Iris pigment epithelial cell (primary cell): Measurements from ENCODE around the gene COP1.
A peak's percentile ranks its signal among the peaks of the same experiment; 100 is the strongest.

Experiments
- DNase-seq: peaks from one replicate; pipeline ENCODE4 v3.0.0-alpha.2; 2011; ENCODE audit warnings: low read depth

Gene COP1

DNA sequence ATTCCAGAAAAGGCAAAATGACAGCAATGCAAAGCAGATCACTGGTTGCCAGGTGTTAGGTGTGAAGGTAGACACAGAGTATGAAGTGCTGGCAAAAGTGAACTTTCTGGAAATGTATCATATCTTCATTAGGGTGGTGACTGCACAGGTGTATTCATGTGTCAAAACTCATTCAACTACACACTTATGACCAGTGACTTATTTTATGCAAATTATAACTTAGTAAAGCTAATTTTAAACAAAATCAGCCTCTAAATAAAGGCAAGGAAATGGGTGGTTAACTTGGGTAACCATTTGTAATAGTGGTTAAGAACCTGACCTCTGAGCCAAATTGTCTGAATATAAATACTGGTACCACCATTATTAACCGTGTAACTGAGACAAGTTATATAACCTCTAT, 7.4 kb downstream of the COP1 start:
- DNase-seq = no peak

GRCh38 chr1:176198413-176198812, 8.7 kb downstream of the COP1 start:
- no peak for DNase-seq

GRCh38 chr1:176196728-176197127, 10.4 kb downstream of the COP1 start:
- DNase-seq = no peak

DNA sequence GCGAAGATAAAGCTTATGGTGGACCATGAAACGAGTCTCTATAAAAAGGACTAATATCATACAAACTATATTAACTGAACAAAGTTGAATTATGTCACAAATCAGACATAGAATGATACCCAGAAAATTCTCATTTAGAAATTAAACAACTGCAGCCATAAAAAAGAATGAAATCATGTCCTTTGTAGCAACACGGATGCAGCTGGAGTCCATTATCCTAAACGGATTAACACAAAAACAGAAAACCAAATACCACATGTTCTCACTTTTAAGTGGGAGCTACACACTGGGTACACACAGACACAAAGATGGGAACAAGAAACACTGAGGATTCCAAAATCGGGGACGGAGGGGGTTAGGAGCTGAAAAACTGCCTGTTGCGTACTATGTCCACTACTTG, 11.5 kb downstream of the COP1 start:
- no peak for DNase-seq

DNA sequence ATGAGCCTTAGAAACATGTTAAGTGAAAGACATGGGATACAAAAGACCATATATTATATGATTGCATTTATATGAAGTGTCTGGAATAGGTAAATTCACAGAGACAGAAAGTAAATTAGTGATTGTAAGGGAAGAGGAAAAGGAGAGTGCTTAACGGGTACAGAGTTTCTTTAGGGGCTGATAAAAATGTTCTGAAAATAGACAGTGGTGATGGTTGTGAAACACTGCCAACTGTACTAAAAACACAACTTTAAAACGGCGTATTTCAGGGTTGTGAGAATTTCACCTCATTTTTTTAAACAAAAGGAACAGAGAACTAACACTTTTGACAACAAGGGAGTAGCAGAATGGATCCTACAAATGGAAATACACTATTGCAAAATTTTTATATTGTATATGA, 13.4 kb downstream of the COP1 start:
- no peak for DNase-seq

DNA sequence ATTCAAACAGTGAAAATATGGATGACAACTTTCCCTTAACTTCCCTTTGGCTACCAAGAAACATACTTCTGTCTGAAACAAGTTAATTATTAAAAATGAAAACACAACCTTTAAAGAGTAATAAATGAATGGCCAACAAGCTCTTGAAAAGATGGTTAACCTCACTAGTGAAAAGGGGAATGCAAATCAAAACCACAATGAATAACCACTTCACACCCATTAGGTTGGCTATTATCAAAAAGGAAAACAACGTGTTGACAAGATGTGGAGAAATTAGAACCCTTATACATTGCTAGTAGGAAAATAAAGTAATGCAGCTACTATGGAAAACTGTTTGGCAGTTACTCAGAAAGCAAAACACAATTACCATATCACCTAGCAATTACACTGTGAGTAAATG, 14.1 kb downstream of the COP1 start:
- DNase-seq = no peak

DNA sequence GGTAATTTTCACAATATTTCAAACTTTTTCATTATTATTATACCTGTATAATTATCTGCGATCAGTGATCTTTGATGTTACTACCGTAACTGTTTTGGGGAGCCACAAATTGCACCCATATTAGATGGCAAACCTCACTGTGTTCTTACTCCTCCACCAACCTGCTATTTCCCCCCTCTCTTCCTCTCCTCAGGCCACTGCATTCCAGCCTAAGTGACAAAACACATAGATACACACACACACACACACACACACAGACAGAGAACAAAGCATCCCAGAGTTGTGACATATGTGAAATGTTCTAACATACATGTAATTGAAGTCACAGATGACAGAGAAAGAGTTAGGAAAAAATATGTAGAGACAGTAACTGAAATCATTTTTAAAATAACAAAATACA, 18.5 kb downstream of the COP1 start:
- DNase-seq = no peak

DNA sequence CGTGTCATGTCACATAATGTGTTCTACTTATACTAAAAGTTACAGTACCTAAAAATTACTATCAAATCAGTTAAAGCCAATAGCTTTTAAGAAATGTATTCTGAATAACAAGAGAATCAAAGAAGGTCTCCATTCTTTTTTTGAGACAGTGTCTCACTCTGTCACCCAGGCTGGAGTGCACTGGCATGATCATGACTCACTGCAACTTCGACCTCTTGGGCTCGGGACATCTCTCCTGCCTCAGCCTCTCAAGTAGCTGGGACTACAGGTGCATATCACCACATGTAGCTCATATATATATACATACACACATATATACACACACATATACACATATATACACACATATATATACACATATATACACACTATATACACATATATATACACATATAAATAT, 20.1 kb downstream of the COP1 start:
- no peak for DNase-seq

DNA sequence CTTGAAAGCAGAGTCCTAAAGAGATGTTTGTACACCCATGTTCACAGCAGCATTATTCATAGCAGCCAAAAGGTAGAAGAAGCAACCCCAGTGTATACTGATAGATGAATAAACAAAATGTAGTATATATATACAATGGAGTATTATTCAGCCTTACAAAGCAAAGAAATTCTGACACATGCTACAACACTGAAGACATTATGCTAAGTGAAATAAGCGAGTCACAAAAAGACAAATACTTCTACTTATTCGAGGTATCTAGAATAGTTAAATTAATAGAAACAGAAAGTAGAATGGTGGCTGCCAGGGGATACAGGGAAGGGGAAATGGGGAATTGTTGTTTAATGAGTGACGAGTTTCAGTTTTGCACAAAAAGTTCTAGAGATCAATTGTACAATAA, 23.5 kb downstream of the COP1 start:
- peak; percentile 17 for DNase-seq

GRCh38 chr1:176178316-176178715, 28.8 kb downstream of the COP1 start:
- peak; percentile 17 for DNase-seq

DNA sequence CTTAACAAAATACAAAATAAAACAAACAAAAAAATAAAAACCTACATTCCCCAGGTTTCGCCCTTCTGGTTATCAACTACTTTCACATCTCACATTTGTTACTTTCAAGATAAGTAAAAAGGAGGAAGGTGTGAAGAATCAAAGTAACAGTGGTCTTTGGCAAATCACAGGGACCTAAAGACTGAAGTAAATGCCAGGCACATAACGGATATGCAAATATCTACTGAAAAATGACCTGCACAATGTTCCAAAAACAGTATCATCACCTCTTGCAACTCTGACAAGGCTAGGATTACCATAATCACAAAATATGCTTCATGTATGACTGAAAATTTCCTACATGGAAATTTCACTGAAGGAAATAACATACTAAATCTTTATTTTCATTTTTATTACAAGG, 29.3 kb downstream of the COP1 start:
- DNase-seq = no peak

- DNase-seq = peak; percentile 2
Observed at GRCh38 chr1:176174108-176174507, 33.0 kb downstream of the COP1 start.

GRCh38 chr1:176172215-176172614, 34.9 kb downstream of the COP1 start:
- no peak for DNase-seq

- DNase-seq = no peak
Observed at GRCh38 chr1:176167210-176167609, 39.9 kb downstream of the COP1 start.

- DNase-seq = peak; percentile 10
Observed at GRCh38 chr1:176165573-176165972, 41.5 kb downstream of the COP1 start.

DNA sequence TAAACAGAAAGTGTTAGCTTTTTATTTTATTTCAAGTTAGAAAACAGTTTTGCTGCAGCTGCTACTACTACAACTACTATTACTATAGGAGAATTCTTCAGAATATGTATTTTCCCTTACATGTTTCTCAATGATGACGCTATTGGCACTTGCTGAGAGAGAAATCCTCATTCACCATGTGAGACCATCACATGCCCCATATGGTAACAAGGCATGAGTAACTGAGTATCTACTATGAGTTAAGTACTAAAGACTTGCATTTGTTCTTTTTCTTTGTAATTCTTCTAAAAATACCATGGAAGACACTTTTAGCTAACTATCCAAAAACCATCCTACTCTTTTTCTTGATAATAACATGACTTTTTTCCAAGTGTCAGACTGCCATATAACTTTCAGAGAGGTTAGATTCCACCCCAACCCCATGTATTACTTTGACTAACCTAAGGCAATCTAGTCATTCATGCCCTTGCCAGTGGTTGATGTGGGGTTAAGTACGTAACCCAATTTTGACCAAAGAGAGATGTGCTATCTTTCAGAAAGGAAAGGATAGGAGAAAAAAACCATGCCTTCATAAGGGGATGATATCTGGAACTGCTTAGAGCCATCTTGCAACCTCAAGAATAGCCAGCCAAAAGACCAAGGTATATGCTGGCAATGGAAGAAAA, 42.9 kb downstream of the COP1 start:
- DNase-seq = no peak

- DNase-seq = no peak
Observed at GRCh38 chr1:176159993-176160392, 47.1 kb downstream of the COP1 start.

DNA sequence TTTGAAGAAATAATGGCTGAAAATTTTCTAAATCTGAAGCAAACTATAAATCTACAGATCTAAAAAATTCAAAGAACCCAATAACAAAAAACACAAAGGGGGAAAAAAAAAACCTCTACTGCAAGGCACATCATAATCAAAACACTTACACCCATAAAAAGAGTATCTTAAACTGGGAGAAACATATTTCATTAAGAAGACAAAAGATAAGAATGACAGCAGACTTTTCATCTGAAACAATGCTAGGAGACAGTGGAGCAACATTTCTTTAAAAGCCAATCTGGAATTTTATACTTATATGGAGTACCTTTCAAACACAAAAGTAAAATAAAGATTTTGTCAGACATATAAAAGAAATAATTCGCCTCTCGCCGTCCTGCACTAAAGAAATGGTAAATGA, 49.1 kb downstream of the COP1 start:
- no peak for DNase-seq

- no peak for DNase-seq
Observed at GRCh38 chr1:176149939-176150807, 56.9 kb downstream of the COP1 start.

DNA sequence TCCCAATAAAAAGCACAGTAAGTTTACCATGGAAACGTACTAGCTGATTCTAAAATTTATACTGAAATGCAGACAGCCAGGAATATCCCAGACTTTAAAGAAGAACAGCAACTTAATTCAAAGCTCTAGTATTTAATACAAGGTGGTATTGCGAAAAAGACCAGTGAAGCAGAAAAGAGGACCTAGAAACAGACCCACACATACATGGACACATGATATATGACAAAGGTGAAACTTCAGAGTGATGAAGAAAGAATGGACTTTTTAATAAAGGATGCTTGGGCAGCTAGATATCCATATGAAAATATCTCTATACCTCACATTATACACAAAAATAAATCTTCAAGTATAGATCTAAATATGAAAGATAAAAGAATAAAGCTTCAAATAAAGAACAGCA, 62.6 kb downstream of the COP1 start:
- DNase-seq = no peak

GRCh38 chr1:176142973-176143372, 64.1 kb downstream of the COP1 start:
- DNase-seq = no peak

DNA sequence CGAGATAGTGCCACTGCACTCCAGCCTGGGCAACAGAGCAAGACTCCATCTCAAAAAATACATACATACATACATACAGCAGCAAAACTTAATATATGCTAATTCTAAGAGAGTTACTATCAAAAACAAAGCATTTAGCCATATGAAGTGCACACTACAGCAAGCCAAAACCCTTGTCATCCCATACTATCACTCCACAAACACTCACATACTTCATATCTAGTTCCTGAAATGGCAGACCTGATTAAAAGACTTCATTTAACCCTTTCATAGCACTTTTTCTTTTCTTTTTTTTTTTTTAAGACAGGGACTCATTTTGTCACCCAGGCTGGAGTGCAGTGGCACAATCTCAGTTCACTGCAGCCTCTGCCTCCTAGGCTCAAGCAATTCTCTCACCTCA, 65.6 kb downstream of the COP1 start:
- no peak for DNase-seq

DNA sequence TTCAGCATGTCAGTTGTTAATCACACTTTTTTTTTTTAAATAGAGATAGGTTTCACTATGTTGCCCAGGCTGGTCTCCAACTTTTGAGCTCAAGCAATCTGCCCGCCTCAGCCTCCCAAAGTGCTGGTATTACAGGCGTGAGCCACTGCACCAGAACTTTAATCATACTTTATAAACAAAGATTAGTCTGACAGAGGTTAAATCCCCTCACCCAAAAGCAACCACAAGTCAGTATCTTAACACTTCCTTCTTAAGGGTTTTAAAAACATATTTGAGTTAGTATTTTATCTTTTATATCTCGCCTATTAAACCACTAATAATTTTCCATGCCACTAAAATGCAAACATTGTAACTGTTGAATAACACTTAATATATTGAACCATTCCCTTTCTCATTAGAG, 70.2 kb downstream of the COP1 start:
- DNase-seq = peak; percentile 18

DNA sequence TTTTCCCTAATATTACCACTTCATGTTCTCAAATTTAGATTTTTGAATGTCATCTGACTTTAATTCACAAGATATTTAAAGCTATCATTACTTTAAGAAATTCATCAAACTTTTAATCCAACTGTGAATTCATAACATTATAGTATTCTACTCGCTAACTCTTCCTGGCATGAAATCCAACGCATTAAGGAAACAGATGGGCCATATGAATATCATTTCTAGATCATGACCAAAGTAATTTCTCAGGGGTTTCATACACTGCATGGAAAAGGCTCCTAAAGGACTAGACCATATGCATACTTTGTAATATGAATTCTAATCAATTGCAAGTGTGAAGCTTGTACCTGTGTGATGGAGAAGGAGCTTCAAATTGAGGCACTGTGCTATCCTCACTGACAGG, 72.4 kb downstream of the COP1 start:
- DNase-seq = no peak
